Fibroblast of the aortic adventitia (primary cell): ENCODE measurements around the gene RAD1. TPM values are rescaled to one million over a fixed set of nuclear protein-coding genes. Genes with fewer than 3 reads are reported as not detected.
A peak's percentile ranks its signal among the peaks of the same experiment; 100 is the strongest.

ENCODE experiments used
- DNase-seq: peaks from one replicate; pipeline ENCODE4 v3.0.0-alpha.2; 2010; ENCODE audit warnings: low read depth
- H3K4me3 ChIP-seq: 2 replicates; pipeline ENCODE4 v1.5.1; 2011; ENCODE audit warnings: low read depth, mild to moderate bottlenecking, control low read depth, low read length, moderate library complexity
- CTCF ChIP-seq: IDR thresholded peaks from 2 replicates; pipeline ENCODE4 v1.5.1; 2011; ENCODE audit warnings: mild to moderate bottlenecking, low read length, control low read depth, inconsistent platforms; ENCODE audit not compliant: insufficient read depth
- total RNA-seq: library from RNA; depleted of rRNA; stranded (reverse); fragments of >200 nt; gene quantifications from 2 replicates; pipeline ENCODE4 v1.2.3, GENCODE V29; 2012; ENCODE audit warnings: low replicate concordance

RAD1 gene
- total RNA-seq, 1 donor: 38.6 TPM

GRCh38 chr5:34941936-34942335 is 26.6 kb upstream of the RAD1 start:
- no peak for TF ChIP-seq CTCF

GRCh38 chr5:34932947-34933346 is 17.6 kb upstream of the RAD1 start:
- TF ChIP-seq CTCF: no peak
- DNase-seq: no peak
- H3K4me3 ChIP-seq: no peak overlapping the region

More at GRCh38 chr5:34941936-34942335, 26.6 kb upstream of the RAD1 start:
- no peak overlapping the region for H3K4me3 ChIP-seq
- no peak for DNase-seq

- no peak for DNase-seq
- no peak for TF ChIP-seq CTCF
- peak overlapping the region; percentile 84 for H3K4me3 ChIP-seq
These were observed 15.6 kb upstream of the RAD1 start for GRCh38 chr5:34930870-34931269.

- H3K4me3 ChIP-seq: peak overlapping the region; percentile 84
- TF ChIP-seq CTCF: no peak
- DNase-seq: peak; percentile 39
These were observed 15.1 kb upstream of the RAD1 start for GRCh38 chr5:34930462-34930844.

GRCh38 chr5:34929720-34930461 is 14.6 kb upstream of the RAD1 start:
- TF ChIP-seq CTCF: no peak
- DNase-seq: peak; percentile 68
- peak overlapping the region; percentile 84 for H3K4me3 ChIP-seq

GRCh38 chr5:34929134-34929719 is 13.9 kb upstream of the RAD1 start, which contains the start of gene DNAJC21:
TSS of gene DNAJC21 (plus strand) at chr5:34929559. CDS start at chr5:34929820, 261 bp downstream.
- TF ChIP-seq CTCF: no peak

More at GRCh38 chr5:34929134-34929719, 13.9 kb upstream of the RAD1 start, which contains the start of gene DNAJC21:
- peak within 1 kb of the TSS; percentile 84 for H3K4me3 ChIP-seq
- DNase-seq: peak; percentile 91
